ENCODE results near the gene NEMP1.
"Not testable (repeated sequence)": the region's sequence is repeated elsewhere in the genome, so short reads cannot be mapped to it uniquely, and the experiment has no call there.

Gene NEMP1

DNA sequence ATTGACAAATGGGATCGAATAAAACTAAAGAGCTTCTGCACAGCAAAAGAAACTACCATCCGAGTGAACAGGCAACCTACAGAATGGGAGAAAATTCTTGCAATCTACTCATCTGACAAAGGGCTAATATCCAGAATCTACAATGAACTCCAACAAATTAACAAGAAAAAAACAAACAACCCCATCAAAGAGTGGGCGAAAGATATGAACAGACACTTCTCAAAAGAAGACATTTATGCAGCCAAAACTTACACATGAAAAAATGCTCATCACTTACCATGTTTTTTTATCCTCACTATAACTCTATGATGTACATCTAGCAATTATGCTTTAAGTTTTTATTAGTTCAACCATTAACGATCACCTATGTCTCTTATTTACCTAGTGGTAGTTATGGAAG is 24.7 kb downstream of the NEMP1 start:
- DNase-seq (ENCODE audit: low read depth), result not testable (repeated sequence)

DNA sequence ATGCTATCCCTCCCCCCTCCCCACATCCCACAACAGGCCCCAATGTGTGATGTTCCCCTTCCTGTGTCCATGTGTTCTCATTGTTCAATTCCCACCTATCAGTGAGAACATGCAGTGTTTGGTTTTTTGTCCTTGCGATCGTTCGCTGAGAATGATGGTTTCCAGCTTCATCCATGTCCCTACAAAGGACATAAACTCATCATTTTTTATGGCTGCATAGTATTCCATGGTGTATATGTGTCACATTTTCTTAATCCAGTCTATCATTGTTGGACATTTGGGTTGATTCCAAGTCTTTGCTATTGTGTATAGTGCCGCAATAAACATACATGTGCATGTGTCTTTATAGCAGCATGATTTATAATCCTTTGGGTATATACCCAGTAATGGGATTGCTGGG is 25.4 kb downstream of the NEMP1 start:
- DNase-seq (ENCODE audit: low read depth), result not testable (repeated sequence)

DNA sequence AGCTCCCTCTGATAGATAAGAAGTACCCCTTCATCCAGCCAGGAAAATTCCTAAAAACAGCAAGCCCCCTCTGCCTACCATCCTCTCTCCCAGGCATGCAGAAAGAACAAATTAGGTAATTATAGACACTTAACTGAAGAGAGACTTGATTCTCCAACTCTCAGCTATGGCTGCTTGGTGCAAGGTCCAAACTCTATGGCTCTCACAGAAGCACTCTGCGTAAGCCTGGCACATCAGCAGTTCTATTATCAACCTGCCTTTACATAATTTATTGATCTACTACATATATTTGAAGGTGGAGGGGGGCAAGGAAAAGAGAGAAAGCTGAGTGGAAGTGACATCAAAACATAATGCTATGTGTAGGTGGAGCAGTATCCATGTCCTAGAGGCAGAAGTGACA is 27.6 kb downstream of the NEMP1 start:
- no peak for DNase-seq (ENCODE audit: low read depth)

DNA sequence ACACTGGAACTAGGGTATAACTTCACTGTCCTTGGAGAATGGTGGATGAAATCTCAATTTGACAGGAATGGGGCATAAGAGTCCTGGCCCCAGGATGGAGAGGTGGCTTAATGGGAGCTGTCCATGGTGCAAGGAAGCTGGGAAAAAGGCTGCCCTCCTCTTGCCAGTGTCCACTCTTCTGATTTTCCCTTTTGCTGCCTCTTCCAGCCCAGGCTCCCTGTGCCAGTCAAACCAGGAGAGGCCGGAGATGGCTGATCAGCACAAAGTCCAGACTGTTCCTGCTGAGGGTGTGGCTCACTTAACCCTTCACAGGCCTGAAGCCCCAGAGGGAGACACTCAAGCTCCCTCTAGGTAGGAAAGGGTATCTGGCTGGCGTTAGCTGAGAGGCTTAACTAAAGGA is 28.7 kb downstream of the NEMP1 start, which contains the start of gene MYO1A:
TSS of gene MYO1A (minus strand) at position 240 of the 400 bp plus-strand sequence. CDS start 1,806 bp downstream, outside the sequence.
- DNase-seq (ENCODE audit: low read depth), result no peak

DNA sequence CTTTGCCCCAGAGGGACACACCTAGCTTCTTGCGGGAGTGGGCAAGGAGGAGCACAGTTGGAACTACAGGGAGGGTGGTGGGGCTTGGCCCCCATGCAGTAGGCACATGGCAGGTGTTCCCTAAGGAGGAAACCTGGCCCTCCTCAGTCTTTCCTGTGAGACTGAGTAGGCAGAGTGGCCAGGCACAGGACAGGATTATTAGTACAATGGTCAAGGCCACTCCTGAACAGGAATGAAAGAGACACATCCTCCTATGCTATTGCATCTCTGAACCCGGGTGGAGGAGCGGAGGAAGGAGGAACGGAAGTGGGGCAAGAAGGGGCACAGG is 29.5 kb downstream of the NEMP1 start:
- DNase-seq (ENCODE audit: low read depth), result no peak

DNA sequence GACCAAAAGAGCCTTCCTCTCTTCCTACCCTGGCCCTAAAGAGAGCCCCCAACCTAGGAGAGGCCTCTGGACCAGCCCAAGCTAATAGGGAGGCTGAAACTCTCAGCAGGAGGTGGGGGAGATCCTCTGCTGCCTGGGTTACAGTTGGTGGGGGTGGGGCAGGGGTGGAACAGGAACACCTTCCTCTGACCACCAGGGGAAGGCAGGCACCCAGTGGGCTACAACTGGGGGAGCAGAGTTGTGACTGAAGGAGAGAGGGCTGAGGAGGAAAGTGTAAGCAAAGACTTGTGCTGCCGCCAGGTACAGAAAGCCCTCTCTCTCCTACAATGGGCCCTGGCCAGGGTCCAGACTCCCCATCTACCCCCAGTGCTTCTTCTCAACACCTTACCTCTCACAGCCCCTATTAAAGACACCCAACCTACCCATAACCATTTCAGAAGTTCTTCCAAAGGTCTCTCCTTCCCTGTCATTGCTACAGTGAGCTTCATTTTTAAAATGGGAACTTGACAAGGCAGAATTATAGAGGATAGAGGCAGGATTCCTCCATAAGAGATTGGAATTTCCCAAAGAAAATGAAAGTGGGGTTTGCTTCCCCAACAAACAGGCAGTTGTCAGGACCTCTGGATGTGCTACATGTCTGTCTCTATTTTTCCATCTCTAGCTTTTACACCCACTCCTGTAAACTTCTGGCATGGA is 30.0 kb downstream of the NEMP1 start:
- no peak for DNase-seq (ENCODE audit: low read depth)

DNA sequence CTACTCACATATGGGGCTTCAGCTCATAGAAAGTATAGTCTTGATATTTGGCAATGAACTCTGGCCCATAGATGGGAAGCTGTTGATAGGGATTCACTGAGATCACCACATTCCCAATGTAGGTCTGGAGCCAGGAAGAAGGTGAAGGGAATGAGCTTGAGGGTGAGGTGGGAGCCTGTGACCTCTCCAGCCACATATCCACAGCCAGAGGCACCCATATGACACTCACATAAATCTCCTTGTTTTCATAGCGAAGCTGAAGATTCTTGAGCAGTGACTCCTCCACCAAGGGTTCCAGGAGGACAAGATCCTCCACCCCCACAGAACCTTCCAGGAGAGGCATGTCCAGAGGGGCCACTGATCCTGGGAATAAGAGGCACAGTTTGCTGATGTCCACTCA is 30.6 kb downstream of the NEMP1 start:
- DNase-seq (ENCODE audit: low read depth), result no peak

DNA sequence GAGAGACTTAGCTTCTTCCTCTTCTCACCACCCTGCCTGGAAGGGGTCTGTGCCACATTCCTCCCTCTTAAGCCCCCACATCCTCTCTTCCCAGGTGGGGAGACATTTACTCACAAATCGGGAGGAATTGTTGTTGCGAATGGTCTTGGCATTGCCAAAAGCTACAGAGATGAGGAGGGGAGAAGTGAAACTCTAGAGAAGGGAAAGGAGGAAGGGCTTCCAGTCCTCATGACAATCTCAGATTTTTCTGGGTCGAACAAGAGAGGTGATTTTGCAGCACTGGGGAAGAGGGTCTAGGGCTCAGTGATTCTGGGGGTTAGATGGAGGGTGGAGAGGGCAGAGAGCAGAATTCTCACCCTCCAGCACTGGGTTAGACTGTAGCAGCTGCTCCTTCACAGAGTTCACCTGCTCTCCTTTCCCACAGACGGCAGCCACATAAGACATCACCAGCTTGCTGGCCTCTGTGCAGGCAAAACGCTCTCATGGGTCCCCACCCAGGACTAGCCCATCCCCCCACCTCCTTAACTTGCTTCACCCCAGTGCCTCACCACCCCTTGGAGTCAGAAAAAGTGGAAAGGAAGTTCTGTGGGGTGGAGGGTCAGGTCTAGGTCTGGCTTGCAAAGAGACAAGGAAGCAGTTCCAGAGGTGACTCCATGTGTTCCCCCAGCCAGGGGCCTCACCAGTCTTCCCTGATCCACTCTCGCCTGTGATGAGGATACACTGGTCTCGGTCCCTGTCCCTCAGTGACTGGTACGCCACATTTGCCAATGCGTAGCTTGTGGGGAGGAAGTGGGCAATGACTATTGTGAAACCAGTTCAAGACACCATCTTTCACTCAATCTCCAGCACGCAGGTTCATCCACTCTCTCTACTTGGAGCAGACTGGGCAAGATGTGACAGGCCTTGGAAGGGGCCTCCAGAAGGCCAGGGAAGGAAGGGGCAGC is 31.4 kb downstream of the NEMP1 start:
- DNase-seq (ENCODE audit: low read depth), result no peak

DNA sequence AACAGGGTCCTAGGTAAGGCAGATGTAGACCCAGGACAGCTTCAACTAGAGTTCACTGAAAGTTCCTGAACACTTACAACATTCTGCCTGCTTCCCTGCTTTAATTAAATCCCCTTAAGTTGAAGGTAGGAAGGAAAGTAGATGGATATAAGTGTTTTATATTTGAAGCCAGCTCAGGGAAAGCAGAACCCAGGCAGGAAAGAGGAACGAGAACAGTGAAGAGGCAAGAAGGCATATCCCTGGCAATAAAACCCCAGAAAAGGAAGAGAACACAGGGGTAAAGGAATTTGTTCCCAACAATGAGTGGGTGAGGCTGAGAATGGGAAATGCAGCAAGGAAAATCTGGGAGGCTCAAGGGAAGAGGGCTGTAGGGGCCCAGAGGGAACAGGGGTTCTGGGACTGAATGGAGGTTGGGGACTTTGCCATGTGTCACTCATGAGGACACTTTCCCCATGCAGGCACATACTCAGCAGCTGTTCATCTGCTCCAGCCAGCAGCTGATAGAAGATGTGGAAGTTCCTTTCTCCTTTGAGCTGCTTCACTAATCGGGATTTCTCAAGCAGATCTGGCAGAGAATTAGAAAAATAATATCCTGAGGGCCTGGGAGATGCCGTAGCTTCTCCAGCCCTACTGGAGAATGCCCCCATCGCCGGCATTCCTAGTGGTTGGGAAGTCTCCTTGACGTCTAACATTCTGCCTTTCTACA is 32.4 kb downstream of the NEMP1 start:
- no peak for DNase-seq (ENCODE audit: low read depth)

DNA sequence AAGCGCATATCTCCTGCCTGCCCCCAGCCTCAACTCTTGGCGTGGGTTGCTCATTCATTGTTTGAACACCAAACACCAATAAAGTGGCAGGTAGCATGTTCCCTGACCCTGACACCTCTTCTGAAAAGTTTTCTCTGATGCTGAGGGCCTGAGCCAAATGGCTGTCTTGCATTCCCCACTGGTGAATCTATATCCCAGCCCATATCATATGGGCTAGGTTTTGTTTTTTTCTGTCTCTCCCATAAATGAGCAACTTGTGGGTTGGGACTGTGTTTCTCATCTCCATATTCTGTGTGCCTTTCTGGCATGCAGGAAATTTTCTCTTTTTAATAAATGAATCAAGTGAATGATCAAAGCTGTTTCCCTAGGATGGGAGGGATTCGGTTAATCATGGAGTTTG is 33.7 kb downstream of the NEMP1 start:
- no peak for DNase-seq (ENCODE audit: low read depth)

DNA sequence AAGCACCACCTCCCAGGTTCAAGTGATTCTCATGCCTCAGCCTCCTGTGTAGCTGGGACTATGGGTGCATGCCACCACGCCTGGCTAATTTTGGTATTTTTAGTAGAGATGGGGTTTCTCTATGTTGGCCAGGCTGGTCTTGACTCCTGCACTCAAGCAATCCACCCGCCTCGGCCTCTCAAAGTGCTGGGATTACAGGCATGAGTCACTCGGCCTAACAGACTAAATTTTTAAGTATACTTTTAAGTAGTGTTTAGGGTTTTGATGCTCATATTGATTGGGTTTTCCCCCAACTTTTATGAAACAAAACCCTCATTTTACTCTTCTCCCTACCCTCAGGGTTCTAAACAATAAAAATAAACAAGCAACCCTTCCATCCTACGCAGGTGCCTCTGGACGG is 34.1 kb downstream of the NEMP1 start:
- no peak for DNase-seq (ENCODE audit: low read depth)

DNA sequence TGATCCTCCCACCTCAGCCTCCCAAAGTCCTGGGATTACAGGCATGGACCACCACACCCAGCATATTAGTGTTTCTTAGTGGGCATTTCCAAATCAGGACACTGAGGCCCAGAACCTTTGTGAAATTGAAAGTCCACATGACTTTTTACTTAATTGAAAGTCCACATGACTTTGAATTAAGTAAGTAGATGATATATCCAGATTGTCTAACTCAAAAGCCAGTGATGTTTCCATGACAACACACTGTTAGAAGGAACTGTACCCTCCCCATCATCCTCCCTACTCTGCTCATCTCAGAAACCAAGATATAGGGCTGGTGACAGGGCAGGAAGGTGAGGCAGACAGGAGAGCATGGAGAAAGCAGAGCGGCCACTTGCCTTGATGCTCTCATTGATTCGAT is 35.9 kb downstream of the NEMP1 start:
- DNase-seq (ENCODE audit: low read depth), result no peak

DNA sequence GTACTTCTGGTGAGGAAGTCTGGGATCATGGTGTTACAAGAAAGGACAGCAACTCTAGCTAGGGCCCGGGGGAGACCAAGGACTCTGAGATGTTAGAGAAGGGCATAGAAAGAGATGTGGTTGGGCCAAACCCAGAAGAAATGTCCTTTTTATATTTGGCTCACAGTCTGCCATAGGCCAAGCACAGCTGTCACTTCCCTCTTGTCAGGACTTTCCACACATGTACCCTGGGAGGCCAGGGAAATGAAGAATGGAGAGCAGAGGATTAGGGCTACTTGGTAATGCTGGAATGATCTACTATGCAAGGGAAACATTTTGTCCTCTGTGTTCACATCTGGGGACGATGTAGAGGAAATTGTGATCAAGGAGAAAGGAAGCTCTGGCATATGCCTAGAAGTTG is 37.8 kb downstream of the NEMP1 start:
- DNase-seq (ENCODE audit: low read depth), result no peak

DNA sequence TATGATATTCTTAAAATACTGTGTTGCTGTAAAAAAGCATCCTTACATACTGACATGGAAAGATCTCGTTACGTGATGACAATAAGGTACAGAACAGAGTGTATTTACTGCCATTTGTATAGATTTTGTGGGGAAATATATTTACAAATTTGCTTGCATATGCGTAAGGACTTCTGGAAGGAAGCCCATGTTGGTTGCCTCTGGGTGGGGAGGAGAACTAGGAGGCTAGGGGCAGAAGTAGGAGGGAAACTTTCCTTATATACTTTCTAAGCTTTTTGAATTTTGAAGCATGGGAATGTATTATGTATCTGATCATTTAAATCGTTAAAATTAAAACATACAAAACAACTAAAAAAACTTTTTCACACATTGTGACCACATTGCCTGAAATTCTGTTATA is 38.4 kb downstream of the NEMP1 start:
- no peak for DNase-seq (ENCODE audit: low read depth)

DNA sequence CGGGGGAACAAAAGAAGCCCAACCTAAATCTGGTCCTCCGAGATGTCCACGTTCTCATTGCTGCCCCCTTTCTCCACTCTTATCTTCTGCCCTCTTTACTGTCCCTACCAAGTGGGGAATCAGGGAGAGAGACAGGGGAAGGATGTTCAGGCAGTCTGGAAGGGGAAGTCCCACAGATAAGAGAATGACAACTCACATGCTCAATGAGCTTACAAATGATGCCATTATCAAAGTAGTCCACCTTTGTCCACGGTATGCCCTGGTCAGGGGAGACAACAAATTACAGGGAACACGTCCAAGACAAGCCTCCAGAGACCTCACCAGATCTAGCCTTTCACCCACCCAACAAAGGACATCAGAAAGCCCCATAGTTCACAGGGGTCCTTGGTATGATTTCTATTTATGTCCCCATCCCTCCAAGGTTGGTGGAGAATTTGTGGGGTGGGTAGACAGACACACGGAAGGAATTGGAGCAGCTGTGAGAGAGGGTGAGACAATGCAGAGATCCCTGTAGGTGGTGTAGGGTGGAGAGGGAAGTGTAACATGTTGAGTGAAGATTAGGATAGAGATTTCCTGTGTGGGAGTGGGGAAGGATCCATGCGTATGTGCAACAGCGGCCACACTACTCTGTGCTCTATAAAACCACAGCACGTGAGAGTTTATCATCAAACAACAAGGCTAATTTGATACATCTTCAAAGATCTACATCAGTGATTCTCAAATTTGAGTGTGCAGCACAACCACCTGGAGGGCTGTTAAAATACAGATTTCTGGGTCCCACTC is 39.4 kb downstream of the NEMP1 start:
- no peak for DNase-seq (ENCODE audit: low read depth)

DNA sequence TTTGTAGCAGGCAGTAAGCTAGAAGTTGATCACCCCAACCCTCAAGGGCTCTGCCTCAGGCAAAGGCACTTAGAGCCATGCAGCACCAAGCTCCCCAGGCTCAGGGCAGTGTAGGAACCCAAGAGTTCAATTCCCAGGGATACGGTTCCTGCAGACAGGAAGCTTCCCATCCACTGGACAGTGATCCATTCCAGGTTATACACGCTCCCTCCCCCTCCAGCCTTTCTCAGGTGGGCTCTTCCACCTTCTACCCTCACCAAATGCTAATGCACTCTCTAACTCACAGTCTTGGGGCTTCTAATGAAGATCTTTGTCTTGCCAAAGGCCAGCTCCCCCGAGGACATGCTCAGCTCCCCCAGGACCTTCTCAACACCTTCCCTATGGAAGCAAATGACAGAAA is 41.3 kb downstream of the NEMP1 start:
- no peak for DNase-seq (ENCODE audit: low read depth)

DNA sequence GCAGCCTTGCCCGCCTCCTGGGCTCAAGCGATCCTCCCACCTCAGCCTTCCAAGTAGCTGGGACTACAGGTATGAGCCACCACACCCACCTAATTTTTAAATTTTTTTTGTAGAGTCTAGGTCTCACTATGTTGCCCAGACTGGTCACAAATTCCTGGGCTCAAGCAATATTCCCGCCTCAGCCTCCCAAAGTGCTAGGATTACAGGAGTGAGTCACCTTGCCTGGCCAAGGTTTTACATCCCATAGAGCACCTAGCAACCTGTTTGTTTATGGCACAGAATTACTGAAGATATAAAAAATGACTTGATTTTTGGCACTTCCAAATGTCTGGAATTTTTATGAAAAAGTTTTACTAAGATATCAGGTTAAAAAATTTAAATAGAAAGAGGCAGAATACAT is 45.2 kb downstream of the NEMP1 start:
- DNase-seq (ENCODE audit: low read depth), result no peak

DNA sequence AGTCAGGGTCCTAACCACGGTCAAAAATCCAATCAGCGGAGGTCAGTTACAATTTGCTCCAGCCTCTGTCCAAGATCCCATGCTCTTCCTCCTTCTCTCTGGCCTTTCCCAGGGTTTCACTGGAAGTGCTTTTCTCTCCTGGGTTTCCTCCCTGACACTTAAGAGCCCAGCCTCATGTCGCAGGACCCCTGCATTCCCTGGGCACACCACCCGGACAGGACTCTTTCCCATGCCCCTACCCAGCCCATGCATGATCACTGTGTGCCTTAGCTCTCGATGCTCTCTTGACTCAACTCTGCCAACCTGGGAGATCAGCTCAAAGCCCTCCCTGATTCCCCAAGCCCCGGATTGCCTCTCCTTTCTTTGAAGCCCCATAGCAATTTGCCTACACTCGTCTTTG is 46.8 kb downstream of the NEMP1 start:
- DNase-seq (ENCODE audit: low read depth), result no peak

DNA sequence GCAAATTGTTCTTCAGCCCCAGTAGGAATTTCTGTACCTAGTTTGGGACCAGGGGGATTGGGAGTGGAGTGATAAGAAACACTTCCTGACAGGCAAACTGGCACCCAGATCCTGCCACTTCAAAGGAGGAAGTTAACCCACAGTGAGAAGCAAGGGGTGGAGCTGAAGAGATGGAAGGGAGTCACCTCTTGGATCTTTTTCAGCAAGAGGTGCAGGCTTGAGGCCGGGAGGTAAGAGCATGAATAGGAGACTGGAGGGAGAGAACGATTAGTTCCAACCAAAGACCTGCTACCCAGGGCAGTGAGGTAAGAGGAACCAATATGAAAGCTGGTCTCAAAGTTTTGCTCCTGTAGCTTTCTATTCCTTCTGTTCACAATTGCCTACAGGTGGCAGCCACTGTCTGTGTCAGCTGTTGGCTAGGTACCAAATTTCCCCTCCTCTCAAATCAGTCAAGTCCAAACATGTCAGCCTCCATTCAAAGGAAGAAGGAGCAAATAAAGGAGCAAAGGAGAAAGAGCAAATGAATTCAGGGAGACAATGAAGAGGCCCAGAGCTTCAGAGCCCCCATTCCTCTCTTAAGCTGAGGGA is 47.4 kb downstream of the NEMP1 start:
- no peak for DNase-seq (ENCODE audit: low read depth)

DNA sequence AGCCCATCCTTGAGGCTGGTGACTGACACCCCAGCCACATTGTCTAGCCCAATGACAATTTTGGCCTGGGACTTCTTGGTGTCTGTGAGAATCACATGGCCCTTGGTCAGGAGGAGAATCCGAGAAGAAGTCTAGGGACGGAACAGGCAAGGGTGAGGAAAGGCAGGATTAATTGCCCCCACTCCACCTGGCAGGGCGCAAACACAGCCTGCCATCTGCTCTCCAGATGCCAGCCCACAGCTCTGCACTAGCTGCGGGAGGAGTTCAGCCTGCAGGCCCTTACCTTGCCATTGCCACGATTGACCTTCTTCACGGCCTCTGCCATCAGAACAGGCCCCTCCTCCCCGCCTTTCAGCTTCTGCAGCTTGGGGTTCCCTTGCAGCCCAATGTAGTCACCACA is 49.1 kb downstream of the NEMP1 start:
- DNase-seq (ENCODE audit: low read depth), result no peak

DNA sequence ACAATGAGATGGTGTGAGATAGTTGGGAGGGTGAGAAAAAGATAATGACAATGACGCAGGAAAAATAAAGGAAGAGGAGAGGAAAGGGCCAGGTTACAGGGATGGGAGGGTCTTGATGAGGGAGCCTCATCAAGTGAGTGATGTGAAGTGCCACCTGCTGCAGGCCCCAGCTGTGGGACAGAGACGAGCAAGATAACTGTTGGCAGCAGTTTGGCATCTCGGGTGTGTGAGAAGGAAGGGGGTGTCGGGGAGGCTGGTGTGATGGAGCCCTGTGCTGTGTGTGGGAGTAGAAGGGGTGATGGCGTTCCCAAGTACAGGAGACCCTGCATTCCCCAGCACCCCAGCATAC is 50.8 kb downstream of the NEMP1 start:
- DNase-seq (ENCODE audit: low read depth), result no peak

Data from activated T-helper 9 cell treated with anti-CD3 and anti-CD28 coated beads, Interleukin-2, amount 50 U/mL, for 16 hours (primary cell).